HG02571 (cell line): ENCODE results near the gene LRRC27.

Experiments used
- ATAC-seq: cut with Tn5 transposase; IDR thresholded peaks from one replicate; pipeline ENCODE4 v1.9.1; 2021; ENCODE audit warnings: mild to moderate bottlenecking, moderate library complexity; ENCODE audit not compliant: unreplicated experiment

The LRRC27 gene

GRCh38 chr10:132300582-132300981 is 31.4 kb upstream of the LRRC27 start:
- ATAC-seq: no peak

GRCh38 chr10:132301371-132302330 is 30.3 kb upstream of the LRRC27 start:
- no peak for ATAC-seq

- no peak for ATAC-seq
Measured at GRCh38 chr10:132302421-132303310, 29.3 kb upstream of the LRRC27 start.

DNA sequence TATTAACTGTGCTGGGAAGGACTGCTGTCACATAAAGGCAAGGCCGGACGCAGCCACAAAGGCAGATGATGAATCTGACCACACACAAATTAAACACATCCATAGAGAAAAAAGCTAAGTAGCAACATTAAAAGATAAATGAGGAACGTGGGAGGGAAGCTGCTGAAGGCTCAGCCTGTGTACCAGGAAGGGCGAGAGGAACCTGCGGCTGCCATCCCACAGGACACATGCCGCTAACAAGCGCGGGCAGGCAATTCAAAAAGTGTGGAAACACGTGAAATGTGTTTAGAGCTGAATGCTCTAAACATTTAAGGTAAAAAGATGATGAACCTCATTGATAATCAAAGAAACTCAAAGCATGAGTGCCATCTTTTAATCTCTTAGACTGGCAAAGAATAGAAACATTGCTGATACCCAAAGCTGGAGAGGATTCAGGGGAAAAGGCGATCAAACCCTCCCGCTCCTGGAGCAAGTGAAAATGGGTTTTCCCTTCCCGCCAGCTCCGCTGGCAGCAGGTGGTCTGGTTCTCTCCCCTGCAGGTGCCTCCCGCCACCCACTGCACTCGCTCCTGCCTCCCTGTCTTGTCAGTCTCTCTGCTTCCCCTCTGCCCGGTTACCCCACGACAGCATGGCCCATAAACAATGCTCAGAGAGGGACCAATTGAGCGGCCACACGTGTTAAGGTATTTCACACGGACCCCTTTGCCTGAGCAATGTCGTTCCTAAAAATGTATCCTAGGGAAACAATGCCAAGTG is 28.5 kb upstream of the LRRC27 start:
- no peak for ATAC-seq

- ATAC-seq: no peak
Measured at GRCh38 chr10:132304756-132305509, 27.1 kb upstream of the LRRC27 start.

DNA sequence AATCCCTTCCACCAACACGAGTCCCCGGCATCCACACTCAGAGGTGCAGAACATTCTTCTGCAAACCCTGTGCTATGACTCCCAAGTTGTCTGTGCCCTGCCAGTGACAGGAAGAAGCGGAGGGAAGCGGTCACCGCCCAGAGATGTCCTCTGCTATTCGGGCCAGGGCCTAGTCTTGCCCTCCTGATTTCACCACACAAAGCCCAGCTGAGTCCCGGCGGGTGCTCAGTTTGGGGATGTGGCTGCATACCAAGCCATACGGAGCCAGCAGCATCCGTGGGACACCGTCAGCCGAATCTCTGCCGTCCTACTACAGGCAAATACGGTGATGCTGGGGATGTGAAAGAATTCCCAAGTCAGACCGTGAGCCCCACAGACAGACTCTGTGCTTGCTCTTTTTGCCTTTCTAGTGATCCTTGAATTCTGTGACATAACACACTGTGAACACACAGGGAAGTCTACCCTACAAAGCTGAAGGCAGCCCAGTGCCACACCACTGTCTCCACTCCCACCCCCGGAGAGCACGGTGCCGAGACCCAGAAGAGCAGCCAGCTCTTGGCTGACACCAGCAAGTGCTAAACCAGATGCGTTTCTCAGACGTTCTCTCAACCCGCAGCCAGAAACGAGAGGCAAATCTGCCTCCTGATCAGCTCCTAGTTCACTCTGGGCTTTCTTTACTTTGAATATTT is 26.2 kb upstream of the LRRC27 start:
- ATAC-seq: no peak

GRCh38 chr10:132306343-132306685 is 25.7 kb upstream of the LRRC27 start:
- no peak for ATAC-seq

DNA sequence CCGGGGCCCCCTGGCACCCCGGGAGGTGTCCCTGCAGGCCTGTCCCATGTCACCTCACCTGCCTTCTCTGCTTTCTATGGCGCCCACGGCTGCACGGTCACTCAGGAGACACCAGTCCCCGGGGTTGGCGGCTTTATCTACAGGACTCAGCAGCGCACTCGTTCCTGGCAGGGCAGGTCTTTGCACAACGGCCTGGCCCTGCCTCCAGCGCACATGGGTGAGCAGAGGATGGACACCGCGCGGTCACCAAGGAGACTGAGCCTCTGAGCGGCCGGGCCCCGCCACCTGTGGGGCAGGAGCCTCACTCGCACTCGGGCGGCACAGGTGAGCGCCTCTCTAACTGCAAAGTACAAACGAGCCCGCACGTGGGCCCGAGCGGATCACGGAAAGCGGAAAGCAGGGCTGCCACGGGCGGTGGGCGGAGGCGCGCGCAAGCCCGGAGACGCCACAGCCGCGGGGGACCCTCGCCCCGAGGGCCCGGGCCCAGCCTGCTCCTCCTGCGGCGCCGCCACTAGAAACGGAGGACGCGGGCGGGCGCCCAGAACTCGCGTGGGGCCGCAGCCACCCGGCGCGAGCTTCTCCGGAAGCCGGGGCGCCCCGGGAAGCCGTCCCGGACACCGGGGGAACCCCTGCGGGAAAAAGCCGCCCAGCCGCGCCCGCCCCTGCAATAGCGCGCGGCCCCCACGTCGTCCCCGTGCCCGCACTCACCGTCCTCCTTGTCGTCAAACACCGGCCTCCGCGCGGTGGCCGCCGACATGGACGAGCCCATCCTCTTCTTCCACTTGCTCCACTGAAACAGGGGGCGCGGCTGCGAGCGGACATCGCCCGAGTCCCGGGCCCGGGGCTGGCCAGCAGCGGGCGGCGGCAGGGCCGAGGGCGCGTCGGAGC is 24.9 kb upstream of the LRRC27 start:
- peak; percentile 7 for ATAC-seq

DNA sequence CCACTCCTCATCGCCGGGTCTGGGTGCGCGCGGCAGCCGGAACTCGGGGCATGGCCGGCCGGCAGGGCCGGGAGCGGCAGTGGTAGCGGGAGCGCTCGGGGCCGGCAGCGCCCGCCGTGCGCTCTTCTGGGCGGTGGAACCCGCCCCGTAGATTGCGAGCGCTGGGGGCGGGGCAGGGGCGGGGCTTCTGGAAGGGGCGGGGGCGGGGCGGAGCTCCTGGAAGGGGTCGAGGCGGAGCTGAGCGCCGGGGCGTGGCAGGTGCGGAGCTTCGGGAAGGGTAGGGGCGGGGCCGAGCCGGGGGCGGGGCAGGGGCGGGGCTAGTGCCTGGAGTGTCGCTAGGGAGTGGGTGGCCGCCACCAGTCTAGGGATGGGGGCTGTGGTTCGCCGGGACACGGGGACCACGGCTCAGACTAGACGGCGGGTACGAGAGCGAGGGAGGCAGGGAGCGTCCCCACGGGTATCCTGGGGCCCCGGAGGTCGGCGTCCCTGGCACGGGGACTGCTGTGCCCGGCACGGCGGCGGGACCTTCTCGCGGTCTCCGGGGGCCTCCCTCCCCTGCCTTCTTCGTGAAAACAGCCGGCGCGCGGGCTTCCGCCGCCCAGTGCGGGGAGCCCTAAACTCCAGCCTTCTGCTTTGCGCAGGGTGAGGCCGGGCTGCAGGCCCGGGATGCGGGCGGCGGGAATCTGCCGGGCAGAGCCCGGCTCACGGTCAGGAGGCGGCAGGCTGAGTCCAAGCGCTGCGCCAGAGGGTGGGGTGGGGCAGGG is 24.0 kb upstream of the LRRC27 start, which contains the start of gene STK32C:
Gene STK32C, minus strand, starts transcription at position 128 of the 764 bp plus-strand sequence. Its CDS starts 117 bp downstream, at position 11.
- ATAC-seq: peak; percentile 68

GRCh38 chr10:132308587-132309470 is 23.2 kb upstream of the LRRC27 start:
- no peak for ATAC-seq

GRCh38 chr10:132309471-132309865 is 22.5 kb upstream of the LRRC27 start:
- ATAC-seq: no peak

DNA sequence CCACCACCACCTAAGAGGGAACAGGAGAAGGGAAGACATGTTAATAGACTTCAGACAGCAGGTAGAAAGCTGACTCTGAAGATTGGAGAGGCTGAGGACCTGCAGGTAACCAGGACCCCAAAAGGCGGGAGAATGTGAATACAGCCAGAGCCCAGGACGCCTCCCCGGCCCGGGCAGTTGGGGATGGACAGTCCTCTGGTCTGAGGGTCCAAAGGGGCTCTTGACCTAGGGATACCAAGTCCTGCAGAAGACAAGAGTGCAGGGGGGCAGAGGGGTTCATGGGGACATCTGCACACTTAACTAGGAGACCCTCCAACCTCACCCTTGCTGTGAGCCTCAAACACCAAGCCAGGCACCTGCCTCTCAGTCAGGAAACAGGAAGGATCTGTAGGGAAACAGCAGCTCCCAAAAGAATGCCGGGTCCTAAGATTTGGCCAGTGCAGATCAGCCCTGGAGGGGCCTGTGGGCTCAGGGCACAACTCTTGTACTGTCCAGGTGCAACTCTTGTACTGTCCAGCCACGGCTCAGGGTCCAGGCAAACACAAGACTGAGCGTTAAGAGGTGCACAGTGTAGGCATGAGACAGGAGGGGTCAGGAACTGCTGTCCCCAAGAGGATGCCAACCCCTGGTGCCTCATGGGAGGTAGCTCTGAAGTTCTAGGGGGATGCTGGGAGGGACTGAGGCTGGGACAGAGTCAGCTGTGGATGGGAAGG is 22.0 kb upstream of the LRRC27 start:
- ATAC-seq: no peak

DNA sequence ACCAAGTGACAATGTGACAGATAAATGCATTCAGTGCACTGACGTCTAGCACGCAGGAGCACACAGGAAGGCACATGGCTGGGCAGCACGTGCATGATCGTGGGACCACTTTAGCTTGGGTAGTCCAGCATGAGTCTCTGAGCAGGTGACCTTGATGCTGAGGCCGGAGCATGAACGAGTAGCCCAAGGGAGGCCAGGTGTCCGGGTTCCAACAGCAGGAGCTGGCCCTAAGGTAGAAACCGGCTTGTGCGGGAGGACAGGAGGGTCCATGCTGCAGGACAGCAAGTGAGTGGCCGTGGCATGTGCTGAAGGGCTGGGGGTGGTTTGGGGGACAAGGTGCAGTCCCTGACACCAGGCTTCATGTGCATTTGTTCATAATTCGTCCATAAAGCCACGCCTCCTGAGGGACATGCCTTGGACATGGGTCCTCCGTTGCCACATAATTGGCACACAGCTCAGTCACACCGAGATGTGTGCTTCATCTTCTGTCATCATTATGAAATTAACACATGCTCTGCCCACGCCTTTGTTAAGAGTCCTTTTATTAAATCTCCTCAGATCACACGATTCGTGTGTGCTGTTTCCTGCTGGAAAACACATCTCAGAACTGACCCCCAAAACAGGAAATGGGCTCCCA is 21.2 kb upstream of the LRRC27 start:
- no peak for ATAC-seq

DNA sequence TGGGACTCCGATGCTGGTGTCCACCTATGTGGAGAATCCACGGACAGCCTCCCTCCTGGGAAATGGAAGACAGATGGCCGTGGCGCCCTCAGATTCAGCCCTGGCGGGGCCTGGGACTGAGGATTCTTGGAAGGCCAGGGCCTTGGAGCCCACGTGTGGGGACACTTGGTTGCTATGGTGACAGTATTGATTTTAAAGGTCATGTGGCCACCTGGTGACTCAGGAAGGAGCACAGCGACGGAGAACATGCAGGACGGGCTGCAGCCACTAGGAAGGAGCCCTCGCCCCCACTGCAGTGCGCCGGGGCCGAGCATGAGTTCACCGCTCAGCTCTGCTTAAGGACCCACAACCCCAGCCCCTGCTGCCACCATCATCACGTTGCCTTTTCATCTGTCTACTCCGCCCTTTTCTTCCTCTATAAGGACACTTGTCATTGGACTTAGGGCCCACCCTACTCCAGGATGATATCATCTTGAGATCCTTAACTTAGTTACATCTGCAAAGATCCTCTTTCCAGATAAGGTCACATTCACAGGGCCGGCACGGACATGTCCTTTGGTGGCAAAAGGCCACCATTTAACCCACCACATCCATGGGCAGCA is 20.6 kb upstream of the LRRC27 start:
- no peak for ATAC-seq

DNA sequence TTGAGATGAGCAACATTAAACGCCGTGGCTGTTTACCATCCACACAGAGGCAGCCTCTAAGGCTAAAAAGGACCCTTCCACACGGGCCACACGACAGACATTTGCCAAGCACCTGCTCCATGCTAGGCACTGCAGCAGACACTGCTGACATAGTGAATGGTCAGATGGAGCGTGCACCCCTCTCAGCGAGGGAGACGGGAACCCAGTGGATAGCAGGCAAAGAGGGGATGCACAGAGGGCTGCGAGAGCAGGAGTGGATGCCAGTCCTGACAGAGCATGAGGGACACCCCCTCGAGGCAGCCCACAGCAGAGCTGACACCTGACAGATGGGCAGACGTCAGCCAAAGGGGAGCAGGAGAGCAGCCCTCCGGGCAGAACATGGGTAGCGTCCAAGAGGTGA is 18.7 kb upstream of the LRRC27 start:
- no peak for ATAC-seq
